MM.1S (cell line): ENCODE results near the gene CENPX.
"Not testable (repeated sequence)": the region's sequence is repeated elsewhere in the genome, so short reads cannot be mapped to it uniquely, and the experiment has no call there.

Experiments used
- DNase-seq: peaks from one replicate; pipeline ENCODE4 v3.0.0-alpha.2; 2015
- H2AFZ ChIP-seq: fragments of 300-600 bp; sonication (generic); 2 replicates; pipeline ENCODE4 v1.6.0; 2016; ENCODE audit warnings: antibody characterized with exemption, low read length
- H3F3A ChIP-seq: fragments of 300-600 bp; sonication (generic); 2 replicates; pipeline ENCODE4 v1.6.1; 2016; ENCODE audit warnings: mild to moderate bottlenecking, antibody characterized with exemption, low read length, moderate library complexity, mixed read lengths; ENCODE audit not compliant: insufficient read depth
- H3K27ac ChIP-seq: fragments of 300-600 bp; sonication (generic); 2 replicates; pipeline ENCODE4 v1.5.1; 2016; ENCODE audit warnings: mild to moderate bottlenecking, low read length
- H3K27me3 ChIP-seq: fragments of 300-600 bp; sonication (generic); replicated peaks from 2 replicates; pipeline ENCODE4 v1.6.0; 2016; ENCODE audit warnings: low read length; ENCODE audit not compliant: insufficient read depth
- H3K36me3 ChIP-seq: fragments of 300-600 bp; sonication (generic); replicated peaks from 2 replicates; pipeline ENCODE4 v1.6.1; 2016; ENCODE audit warnings: mild to moderate bottlenecking, low read length, mixed read lengths; ENCODE audit not compliant: insufficient read depth
- H3K4me1 ChIP-seq: fragments of 300-600 bp; sonication (generic); 2 replicates; pipeline ENCODE4 v1.6.1; 2016; ENCODE audit warnings: low read length, mixed read lengths
- H3K4me2 ChIP-seq: fragments of 300-600 bp; sonication (generic); 2 replicates; pipeline ENCODE4 v1.6.0; 2016; ENCODE audit warnings: low read depth, low read length
- H3K4me3 ChIP-seq: fragments of 300-600 bp; sonication (generic); 2 replicates; pipeline ENCODE4 v1.5.1; 2016; ENCODE audit warnings: low read length, mixed read lengths
- H3K79me2 ChIP-seq: fragments of 300-600 bp; sonication (generic); 2 replicates; pipeline ENCODE4 v1.6.1; 2016; ENCODE audit warnings: mixed run types, low read length, mixed read lengths
- H3K9ac ChIP-seq: fragments of 300-600 bp; sonication (generic); 2 replicates; pipeline ENCODE4 v1.6.1; 2016; ENCODE audit warnings: low read length, mixed read lengths
- H3K9me2 ChIP-seq: fragments of 300-600 bp; sonication (generic); replicated peaks from 2 replicates; pipeline ENCODE4 v1.6.1; 2016; ENCODE audit warnings: mild to moderate bottlenecking, low read length, mixed read lengths; ENCODE audit not compliant: insufficient read depth
- H3K9me3 ChIP-seq: fragments of 300-600 bp; sonication (generic); replicated peaks from 2 replicates; pipeline ENCODE4 v1.6.1; 2016; ENCODE audit warnings: mild to moderate bottlenecking, low read length, mixed read lengths; ENCODE audit not compliant: insufficient read depth
- H4K20me1 ChIP-seq: fragments of 300-600 bp; sonication (generic); 2 replicates; pipeline ENCODE4 v1.6.1; 2016; ENCODE audit warnings: mild to moderate bottlenecking, low read length, moderate library complexity, mixed read lengths; ENCODE audit not compliant: insufficient read depth
- CTCF ChIP-seq: fragments of 300-600 bp; sonication (generic); IDR thresholded peaks from 2 replicates; pipeline ENCODE4 v1.5.1; 2016; ENCODE audit warnings: antibody characterized with exemption, low read length, mixed read lengths
- EZH2 ChIP-seq: fragments of 300-600 bp; sonication (generic); optimal IDR thresholded peaks from 2 replicates; pipeline ENCODE3; 2017; ENCODE audit warnings: low read depth, mild to moderate bottlenecking, antibody characterized with exemption, low read length, mixed read lengths
- EZH2phosphoT487 ChIP-seq: fragments of 300-600 bp; sonication (generic); IDR thresholded peaks from 2 replicates; pipeline ENCODE4 v1.6.1; 2018; ENCODE audit warnings: antibody characterized with exemption, low read length

The CENPX gene

DNA sequence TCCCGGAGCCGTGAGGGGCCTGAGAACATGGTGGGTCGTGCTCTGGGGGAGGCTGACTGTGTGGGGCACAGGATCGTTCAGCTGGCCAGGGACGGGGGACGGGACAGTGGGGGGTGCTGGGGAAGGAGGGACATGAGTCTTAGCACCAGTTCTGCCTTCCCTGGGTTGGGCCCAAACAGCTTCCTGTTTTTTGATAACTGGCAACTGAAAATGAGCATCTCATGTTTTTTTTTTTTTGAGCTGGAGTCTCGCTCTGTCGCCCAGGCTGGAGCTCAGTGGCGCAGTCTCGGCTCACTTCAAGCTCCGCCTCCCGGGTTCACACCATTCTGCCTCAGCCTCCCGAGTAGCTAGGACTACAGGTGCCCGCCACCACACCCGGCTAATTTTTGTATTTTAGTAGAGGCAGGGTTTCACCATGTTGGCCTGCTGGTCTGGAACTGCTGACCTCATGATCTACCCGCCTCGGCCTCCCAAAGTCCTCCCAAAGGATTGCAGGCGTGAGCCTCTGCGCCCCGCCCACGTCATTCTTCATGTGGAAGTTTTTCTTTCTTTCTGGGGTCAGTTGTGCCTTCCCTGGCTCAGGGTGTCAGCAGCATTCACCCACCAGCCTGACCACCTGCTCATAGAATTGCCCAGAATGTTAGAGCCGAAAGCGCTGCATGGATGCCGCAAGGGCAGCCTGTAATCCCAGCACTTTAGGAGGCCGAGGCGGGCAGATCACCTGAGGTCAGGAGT is 38.9 kb downstream of the CENPX start:
- no peak for TF ChIP-seq CTCF
- no peak for TF ChIP-seq EZH2phosphoT487
- TF ChIP-seq EZH2: no peak
- no peak overlapping the region for H3K4me3 ChIP-seq
- peaks cover 11% of the 10 kb centered on the region; the same call in 1 of the 2 replicates for H3F3A ChIP-seq
- H3K4me2 ChIP-seq: no peak overlapping the region
- no peaks in the 10 kb centered on the region for H3K27me3 ChIP-seq
- no peak overlapping the region for H2AFZ ChIP-seq
- H3K9me2 ChIP-seq: no peaks in the 10 kb centered on the region
- H3K36me3 ChIP-seq: no peaks in the 10 kb centered on the region
- no peak for DNase-seq
- H3K4me1 ChIP-seq: peaks cover 8% of the 10 kb centered on the region
- H3K9ac ChIP-seq: no peak overlapping the region
- H3K27ac ChIP-seq: no peak overlapping the region
- H3K9me3 ChIP-seq: no peaks in the 10 kb centered on the region
- H3K79me2 ChIP-seq: 0 out of 2 replicates have a peak, but pooled peaks cover 6% of the 10 kb centered on the region
- H4K20me1 ChIP-seq: no peaks in the 10 kb centered on the region

- Histone ChIP-seq H3K9me3 (no peaks in the 10 kb centered on the region), H3K79me2 (peaks cover 9% of the 10 kb centered on the region; the same call in 1 of the 2 replicates), H3K27ac (no peak overlapping the region), H3K4me1 (peaks cover 8% of the 10 kb centered on the region), H3K36me3 (no peaks in the 10 kb centered on the region), H3K27me3 (no peaks in the 10 kb centered on the region), H3K4me3 (no peak overlapping the region), H3F3A (peaks cover 11% of the 10 kb centered on the region; the same call in 1 of the 2 replicates), H3K4me2 (no peak overlapping the region), H3K9me2 (no peaks in the 10 kb centered on the region), H2AFZ (no peak overlapping the region), H3K9ac (no peak overlapping the region), H4K20me1 (no peaks in the 10 kb centered on the region)
- TF ChIP-seq EZH2 (no peak), CTCF (no peak), EZH2phosphoT487 (no peak)
- no peak for DNase-seq
Observed at GRCh38 chr17:81983011-81983638, 39.6 kb downstream of the CENPX start.

- Histone ChIP-seq H3K4me1 (peaks cover 12% of the 10 kb centered on the region), H3F3A (peaks cover 11% of the 10 kb centered on the region; the same call in 1 of the 2 replicates)
- H3K9me3 ChIP-seq, H3K9ac ChIP-seq, H3K36me3 ChIP-seq, H3K9me2 ChIP-seq, H3K4me3 ChIP-seq, DNase-seq, H3K4me2 ChIP-seq, H2AFZ ChIP-seq, H3K79me2 ChIP-seq, H4K20me1 ChIP-seq, H3K27me3 ChIP-seq, H3K27ac ChIP-seq: not testable (repeated sequence)
Observed at GRCh38 chr17:81981511-81981910, 41.2 kb downstream of the CENPX start.
